ENCODE measurements around the gene ZNF512. TPM values are rescaled to one million over a fixed set of nuclear protein-coding genes. Genes with fewer than 3 reads are reported as not detected.
"Not testable (repeated sequence)": the region's sequence is repeated elsewhere in the genome, so short reads cannot be mapped to it uniquely, and the experiment has no call there.

ZNF512 gene
- total RNA-seq, 3 donors from 2014 or later, result 13.6 to 16.6 (median 16.4) TPM

DNA sequence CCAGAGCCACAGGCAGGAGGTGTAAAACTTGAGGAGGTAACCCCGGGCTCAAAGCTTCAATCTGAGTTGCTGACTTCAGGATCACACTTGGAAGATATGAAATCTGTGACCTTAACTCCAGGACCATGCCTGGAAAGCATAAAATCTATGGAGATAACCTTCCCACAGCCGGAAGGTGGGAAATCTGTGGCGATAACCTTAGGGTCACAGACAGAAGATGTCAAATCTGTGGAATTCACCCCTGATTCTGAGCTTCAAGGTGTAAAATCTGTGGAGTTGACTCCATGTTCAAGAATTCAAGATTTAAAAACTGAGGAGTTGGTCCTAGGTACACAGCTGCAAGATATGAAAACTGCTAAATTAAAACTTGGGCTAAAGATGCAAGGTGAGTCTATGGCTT, 11.6 kb upstream of the ZNF512 start:
- DNase-seq, result no peak
- H3K36me3 Mint-ChIP-seq (ENCODE audit: insufficient read depth), result no peaks in the 10 kb centered on the region
- H3K4me3 Mint-ChIP-seq, result no peak overlapping the region
- no peak for ATAC-seq
- H3K27me3 Mint-ChIP-seq (ENCODE audit: low read depth), result peaks cover 27% of the 10 kb centered on the region
- peaks cover 2% of the 10 kb centered on the region for H3K4me1 Mint-ChIP-seq (ENCODE audit: low read depth)
- H3K9me3 Mint-ChIP-seq, result peaks cover 9% of the 10 kb centered on the region

DNA sequence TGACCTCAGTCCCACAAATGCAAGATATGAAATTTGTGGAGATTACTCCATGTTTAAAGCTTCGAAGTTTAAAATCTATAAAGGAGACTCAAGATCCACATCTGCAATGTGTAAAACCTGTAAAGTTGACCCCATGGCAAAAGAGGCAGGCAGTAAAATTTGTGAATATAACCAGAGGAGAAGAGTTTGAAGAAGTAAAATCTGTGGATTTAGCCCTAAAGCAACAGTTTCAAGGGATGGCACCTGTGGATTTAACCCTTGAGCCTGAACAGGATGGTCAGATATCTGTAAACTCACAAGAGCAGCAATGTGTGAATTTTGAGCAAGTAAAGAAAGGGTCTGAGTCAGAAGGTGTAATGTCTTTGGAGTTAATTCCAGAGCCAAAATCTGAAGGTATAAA, 11.2 kb upstream of the ZNF512 start:
- peaks cover 2% of the 10 kb centered on the region for H3K4me1 Mint-ChIP-seq (ENCODE audit: low read depth)
- peaks cover 24% of the 10 kb centered on the region for H3K27me3 Mint-ChIP-seq (ENCODE audit: low read depth)
- DNase-seq (no peak), ATAC-seq (no peak)
- H3K36me3 Mint-ChIP-seq (ENCODE audit: insufficient read depth), result no peaks in the 10 kb centered on the region
- H3K9me3 Mint-ChIP-seq, result peaks cover 9% of the 10 kb centered on the region
- H3K4me3 Mint-ChIP-seq, result no peak overlapping the region

DNA sequence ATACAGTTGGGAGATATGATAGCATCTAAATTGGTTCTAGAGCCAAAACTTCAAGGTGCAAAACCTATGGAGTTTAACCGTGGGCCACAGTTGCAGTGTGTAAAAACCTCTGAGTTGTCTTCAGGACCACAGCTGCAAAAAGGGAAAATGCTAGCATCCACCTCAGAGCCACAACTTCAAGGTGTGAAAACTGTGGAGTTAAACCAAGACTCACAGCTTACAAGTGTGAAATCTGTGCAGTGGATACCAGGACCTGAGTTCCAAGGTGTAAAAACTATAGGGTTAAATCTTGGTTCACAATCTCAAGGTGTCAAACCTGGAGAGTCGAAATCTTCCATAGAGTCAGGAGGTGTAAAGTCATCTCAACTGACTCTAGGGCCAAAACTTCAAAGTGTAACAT, 10.4 kb upstream of the ZNF512 start:
- H3K4me3 Mint-ChIP-seq, result no peak overlapping the region
- ATAC-seq (peak in 1 of 2 donors; percentile 14), DNase-seq (no peak)
- peaks cover 17% of the 10 kb centered on the region for H3K27me3 Mint-ChIP-seq (ENCODE audit: low read depth)
- peaks cover 9% of the 10 kb centered on the region for H3K9me3 Mint-ChIP-seq
- H3K36me3 Mint-ChIP-seq (ENCODE audit: insufficient read depth), result no peaks in the 10 kb centered on the region
- peaks cover 2% of the 10 kb centered on the region for H3K4me1 Mint-ChIP-seq (ENCODE audit: low read depth)

DNA sequence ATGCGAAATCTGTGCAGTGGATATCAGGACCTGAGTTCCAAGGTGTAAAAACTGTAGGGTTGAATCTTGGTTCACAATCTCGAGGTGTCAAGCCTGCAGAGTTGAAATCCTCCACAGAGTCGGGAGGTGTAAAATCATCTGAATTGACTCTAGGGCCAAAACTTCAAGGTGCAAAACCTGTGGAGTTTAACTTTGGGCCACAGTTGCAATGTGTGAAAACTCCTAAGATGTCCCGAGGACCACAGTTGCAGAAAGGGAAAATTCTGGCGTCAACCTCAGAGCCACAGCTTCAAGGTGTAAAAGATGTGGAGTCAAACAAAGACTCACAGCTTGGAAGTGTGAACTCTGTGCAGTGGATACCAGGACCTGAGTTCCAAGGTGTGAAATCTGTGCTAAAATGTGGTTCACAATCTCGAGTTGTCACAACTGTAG, 9.8 kb upstream of the ZNF512 start:
- H3K9me3 Mint-ChIP-seq, result peaks cover 14% of the 10 kb centered on the region
- DNase-seq, result no peak
- peaks cover 2% of the 10 kb centered on the region for H3K4me1 Mint-ChIP-seq (ENCODE audit: low read depth)
- peaks cover 12% of the 10 kb centered on the region for H3K27me3 Mint-ChIP-seq (ENCODE audit: low read depth)
- H3K4me3 Mint-ChIP-seq, result no peak overlapping the region
- peak in 1 of 2 donors; percentile 43 for ATAC-seq
- H3K36me3 Mint-ChIP-seq (ENCODE audit: insufficient read depth), result no peaks in the 10 kb centered on the region

DNA sequence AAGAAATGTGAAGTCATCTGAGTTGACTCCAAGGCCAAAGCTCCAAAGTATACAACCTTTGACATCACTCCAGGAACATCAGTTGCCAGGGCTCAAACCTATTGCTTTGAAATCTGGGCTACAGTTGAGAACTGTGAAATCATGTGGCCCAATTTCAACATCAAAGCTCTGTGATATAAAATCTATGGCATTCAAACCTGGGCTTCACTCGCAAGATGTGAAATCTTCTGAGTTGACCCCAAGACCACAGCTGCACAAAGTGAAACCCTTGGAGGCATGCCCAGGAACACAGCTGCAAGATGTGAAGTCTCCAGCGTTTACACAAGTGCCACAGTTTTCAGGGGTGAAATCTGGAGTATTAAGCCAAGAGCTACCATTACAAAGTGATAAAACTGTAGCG, 9.4 kb upstream of the ZNF512 start:
- Mint-ChIP-seq H3K36me3 (ENCODE audit: insufficient read depth) (no peaks in the 10 kb centered on the region), H3K9me3 (peaks cover 14% of the 10 kb centered on the region), H3K27me3 (ENCODE audit: low read depth) (peaks cover 8% of the 10 kb centered on the region), H3K4me1 (ENCODE audit: low read depth) (peaks cover 2% of the 10 kb centered on the region), H3K4me3 (no peak overlapping the region)
- ATAC-seq (no peak), DNase-seq (no peak)

DNA sequence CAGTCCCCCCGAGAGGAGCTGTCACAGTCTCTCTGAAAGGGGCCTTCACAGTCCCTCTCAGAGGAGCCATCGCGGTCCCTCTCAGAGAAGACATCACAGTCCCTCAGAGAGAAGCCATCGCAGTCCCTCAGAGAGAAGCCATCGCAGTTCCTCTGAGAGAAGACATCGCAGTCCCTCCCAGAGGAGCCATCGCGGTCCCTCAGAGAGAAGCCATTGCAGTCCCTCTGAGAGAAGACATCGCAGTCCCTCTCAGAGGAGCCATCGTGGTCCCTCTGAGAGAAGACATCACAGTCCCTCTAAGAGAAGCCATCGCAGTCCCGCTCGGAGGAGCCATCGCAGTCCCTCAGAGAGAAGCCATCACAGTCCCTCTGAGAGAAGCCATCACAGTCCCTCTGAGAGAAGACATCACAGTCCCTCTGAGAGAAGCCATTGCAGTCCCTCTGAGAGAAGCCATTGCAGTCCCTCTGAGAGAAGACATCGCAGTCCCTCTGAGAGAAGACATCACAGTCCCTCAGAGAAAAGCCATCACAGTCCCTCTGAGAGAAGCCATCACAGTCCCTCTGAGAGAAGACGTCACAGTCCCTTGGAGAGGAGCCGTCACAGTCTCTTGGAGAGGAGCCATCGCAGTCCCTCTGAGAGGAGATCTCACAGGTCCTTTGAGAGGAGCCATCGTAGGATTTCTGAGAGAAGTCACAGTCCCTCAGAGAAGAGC, 1.3 kb upstream of the ZNF512 start:
- DNase-seq (no peak), ATAC-seq (no peak)
- peaks cover 9% of the 10 kb centered on the region for H3K9me3 Mint-ChIP-seq
- H3K4me1 Mint-ChIP-seq (ENCODE audit: low read depth), result peaks cover 37% of the 10 kb centered on the region
- H3K4me3 Mint-ChIP-seq, result peak overlapping the region; percentile 90
- H3K27me3 Mint-ChIP-seq (ENCODE audit: low read depth), result no peaks in the 10 kb centered on the region
- H3K36me3 Mint-ChIP-seq (ENCODE audit: insufficient read depth), result peaks cover 14% of the 10 kb centered on the region

DNA sequence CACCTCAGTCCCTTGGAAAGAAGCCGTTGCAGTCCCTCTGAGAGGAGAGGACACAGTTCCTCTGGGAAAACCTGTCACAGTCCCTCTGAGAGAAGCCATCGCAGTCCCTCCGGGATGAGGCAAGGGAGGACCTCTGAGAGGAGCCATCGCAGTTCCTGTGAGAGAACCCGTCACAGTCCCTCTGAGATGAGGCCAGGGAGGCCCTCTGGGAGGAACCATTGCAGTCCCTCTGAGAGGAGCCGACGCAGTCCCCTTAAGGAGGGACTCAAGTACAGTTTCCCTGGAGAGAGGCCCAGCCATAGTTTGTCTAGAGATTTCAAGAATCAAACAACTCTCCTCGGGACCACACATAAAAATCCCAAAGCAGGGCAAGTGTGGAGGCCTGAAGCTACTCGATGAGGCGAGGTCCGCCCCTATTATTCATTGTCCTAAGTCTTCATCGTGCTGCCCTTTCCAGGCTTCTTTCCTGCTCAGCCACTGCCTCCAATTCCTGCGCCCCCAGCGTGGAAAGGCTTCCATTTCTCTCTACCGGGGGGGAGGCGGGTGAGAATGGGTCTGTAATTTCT, 630 bp upstream of the ZNF512 start:
- peaks cover 43% of the 10 kb centered on the region for H3K4me1 Mint-ChIP-seq (ENCODE audit: low read depth)
- H3K36me3 Mint-ChIP-seq (ENCODE audit: insufficient read depth), result peaks cover 19% of the 10 kb centered on the region
- peaks cover 9% of the 10 kb centered on the region for H3K9me3 Mint-ChIP-seq
- ATAC-seq (no peak), DNase-seq (no peak)
- peak overlapping the region; percentile 90 for H3K4me3 Mint-ChIP-seq
- H3K27me3 Mint-ChIP-seq (ENCODE audit: low read depth), result no peaks in the 10 kb centered on the region

DNA sequence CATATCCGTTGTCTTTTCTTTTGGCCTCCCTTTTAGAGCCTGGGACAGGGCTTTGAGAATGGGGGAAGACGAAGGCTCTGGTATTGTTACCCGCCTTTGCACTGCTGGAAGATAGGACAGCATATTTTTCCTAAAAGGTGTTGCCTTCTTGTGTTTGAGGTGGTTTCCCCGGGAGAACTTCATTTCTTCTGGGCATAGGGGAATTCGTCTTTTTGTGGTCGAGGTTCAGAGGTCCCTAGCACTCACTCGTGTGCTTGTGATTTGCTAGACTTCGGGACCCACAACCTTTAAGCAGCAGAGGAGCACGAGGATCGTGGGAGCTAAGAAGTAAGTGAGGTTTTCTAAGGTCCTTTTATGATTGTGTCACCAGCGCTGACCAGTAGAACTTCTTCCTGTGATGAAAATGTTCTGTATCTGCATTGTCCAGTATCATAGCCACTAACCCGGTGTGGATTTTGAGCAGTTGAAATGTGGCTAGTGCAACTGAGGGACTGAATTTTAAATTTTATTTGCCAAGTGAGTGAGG, 611 bp downstream of the ZNF512 start:
- Mint-ChIP-seq H3K9me3 (peaks cover 4% of the 10 kb centered on the region), H3K4me3 (peak overlapping the region; percentile 90), H3K36me3 (ENCODE audit: insufficient read depth) (peaks cover 24% of the 10 kb centered on the region), H3K27me3 (ENCODE audit: low read depth) (no peaks in the 10 kb centered on the region), H3K4me1 (ENCODE audit: low read depth) (peaks cover 53% of the 10 kb centered on the region)
- ATAC-seq (peak; percentile 4), DNase-seq (no peak)

DNA sequence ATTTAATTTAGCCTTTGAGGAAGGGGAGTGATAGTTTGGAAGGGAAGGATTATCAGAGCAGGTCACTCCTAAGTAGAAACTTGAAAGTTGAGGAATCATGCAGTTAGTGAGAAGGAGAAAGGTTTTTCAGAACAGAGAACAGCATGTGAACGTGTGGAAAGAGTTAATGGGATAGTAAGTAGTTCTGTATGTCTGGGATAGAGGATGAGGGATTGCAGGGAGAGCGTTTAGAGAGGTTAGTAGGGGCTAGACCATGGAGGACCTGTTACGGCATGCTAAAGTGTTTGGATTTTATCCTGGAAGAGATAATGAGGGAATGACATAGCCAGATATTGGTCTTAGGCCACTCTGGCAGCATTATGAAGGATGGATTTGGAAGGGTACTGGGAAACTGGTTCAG, 1.8 kb downstream of the ZNF512 start:
- Mint-ChIP-seq H3K27me3 (ENCODE audit: low read depth) (no peaks in the 10 kb centered on the region), H3K4me3 (peak overlapping the region; percentile 90), H3K9me3 (peaks cover 2% of the 10 kb centered on the region), H3K4me1 (ENCODE audit: low read depth) (peaks cover 57% of the 10 kb centered on the region), H3K36me3 (ENCODE audit: insufficient read depth) (peaks cover 26% of the 10 kb centered on the region)
- DNase-seq (no peak), ATAC-seq (no peak)

DNA sequence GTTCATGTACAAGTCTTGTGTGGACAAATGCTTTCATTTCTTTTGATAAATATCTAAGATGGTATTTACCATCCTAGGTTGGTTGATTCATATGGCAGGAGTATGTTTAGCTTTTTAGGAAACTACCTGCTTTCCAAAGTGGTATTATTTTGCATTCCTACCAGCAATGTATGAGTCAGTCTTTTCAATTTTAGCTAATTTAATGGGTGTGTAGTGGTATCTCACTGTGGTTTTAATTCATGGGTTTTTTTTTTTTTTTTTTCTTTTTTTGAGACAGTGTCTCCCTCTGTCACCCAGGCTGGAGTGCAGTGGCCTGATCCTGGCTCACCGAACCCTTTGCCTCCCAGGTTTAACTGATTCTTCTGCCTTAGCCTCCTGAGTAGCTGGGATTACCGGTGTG, 4.2 kb downstream of the ZNF512 start:
- peak; percentile 19 to 32 for ATAC-seq
- peaks cover 38% of the 10 kb centered on the region for H3K36me3 Mint-ChIP-seq (ENCODE audit: insufficient read depth)
- peaks cover 66% of the 10 kb centered on the region for H3K4me1 Mint-ChIP-seq (ENCODE audit: low read depth)
- H3K4me3 Mint-ChIP-seq, result peak overlapping the region; percentile 44
- no peak for DNase-seq
- H3K27me3 Mint-ChIP-seq (ENCODE audit: low read depth), result no peaks in the 10 kb centered on the region
- H3K9me3 Mint-ChIP-seq, result peaks cover 15% of the 10 kb centered on the region

DNA sequence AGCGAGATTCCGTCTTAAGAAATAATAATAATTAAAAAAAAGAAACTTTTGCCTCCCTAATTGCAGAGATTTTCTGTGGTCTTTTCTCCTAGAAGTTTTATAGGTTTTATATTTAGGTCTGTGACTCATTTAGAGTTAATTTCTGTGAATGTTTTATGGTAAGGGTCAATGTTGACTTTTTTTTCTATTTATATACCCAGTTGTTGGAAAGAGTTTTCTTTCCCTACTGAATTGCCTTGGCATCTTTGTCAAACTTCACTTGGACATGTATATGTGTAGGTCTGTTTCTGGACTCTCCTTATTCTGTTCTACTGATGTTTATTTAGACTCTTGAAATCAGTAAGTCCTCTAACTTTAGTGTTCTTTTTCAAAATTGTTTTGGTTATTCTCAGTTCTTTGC, 5.5 kb downstream of the ZNF512 start:
- peaks cover 38% of the 10 kb centered on the region for H3K36me3 Mint-ChIP-seq (ENCODE audit: insufficient read depth)
- ATAC-seq, result no peak
- H3K4me1 Mint-ChIP-seq (ENCODE audit: low read depth), result peaks cover 62% of the 10 kb centered on the region
- H3K4me3 Mint-ChIP-seq, result no peak overlapping the region
- H3K9me3 Mint-ChIP-seq, result peaks cover 15% of the 10 kb centered on the region
- no peak for DNase-seq
- H3K27me3 Mint-ChIP-seq (ENCODE audit: low read depth), result no peaks in the 10 kb centered on the region

DNA sequence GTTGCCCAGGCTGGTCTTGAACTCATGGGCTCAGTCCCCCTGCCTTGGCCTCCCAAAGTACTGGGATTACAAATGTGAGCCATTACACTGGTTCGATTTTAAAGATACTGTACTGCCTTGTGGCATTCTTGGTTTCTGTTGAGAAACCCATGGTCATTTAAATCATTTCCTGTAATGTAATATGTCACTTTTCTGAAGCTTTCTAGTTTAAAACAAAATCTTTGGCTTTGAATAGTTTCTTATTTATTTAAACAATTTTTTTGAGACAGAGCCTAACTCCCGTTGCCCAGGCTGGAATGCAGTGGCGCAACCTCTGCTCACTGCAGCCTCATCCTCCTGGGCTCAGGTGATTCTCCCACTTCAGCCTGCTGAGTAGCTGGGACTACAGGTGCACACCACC, 8.9 kb downstream of the ZNF512 start:
- DNase-seq (no peak), ATAC-seq (no peak)
- Mint-ChIP-seq H3K36me3 (ENCODE audit: insufficient read depth) (peaks cover 46% of the 10 kb centered on the region), H3K27me3 (ENCODE audit: low read depth) (no peaks in the 10 kb centered on the region), H3K4me3 (no peak overlapping the region), H3K4me1 (ENCODE audit: low read depth) (peaks cover 42% of the 10 kb centered on the region), H3K9me3 (peaks cover 28% of the 10 kb centered on the region)

DNA sequence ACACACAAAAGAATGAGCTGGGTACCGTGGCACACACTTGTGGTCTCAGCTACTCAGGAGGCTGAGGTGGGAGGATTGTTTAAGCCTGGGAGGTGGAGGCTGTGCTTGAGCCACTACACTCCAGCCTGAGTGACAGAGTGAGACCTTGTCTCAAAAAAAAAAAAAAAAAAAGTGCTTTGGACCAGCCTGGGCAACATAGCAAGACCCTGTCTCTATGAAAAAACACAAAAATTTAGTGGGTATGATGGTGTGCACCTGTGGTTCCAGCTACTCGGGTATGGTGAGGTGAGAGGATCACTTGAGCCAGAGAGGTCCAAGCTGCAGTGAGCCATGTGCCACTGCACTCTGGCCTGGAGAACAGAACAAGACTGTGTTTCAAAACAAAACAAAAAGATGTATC, 10.4 kb downstream of the ZNF512 start:
- H3K27me3 Mint-ChIP-seq (ENCODE audit: low read depth), result no peaks in the 10 kb centered on the region
- ATAC-seq, result no peak
- H3K9me3 Mint-ChIP-seq, result peaks cover 28% of the 10 kb centered on the region
- H3K4me1 Mint-ChIP-seq (ENCODE audit: low read depth), result peaks cover 44% of the 10 kb centered on the region
- no peak for DNase-seq
- no peak overlapping the region for H3K4me3 Mint-ChIP-seq
- peaks cover 49% of the 10 kb centered on the region for H3K36me3 Mint-ChIP-seq (ENCODE audit: insufficient read depth)

DNA sequence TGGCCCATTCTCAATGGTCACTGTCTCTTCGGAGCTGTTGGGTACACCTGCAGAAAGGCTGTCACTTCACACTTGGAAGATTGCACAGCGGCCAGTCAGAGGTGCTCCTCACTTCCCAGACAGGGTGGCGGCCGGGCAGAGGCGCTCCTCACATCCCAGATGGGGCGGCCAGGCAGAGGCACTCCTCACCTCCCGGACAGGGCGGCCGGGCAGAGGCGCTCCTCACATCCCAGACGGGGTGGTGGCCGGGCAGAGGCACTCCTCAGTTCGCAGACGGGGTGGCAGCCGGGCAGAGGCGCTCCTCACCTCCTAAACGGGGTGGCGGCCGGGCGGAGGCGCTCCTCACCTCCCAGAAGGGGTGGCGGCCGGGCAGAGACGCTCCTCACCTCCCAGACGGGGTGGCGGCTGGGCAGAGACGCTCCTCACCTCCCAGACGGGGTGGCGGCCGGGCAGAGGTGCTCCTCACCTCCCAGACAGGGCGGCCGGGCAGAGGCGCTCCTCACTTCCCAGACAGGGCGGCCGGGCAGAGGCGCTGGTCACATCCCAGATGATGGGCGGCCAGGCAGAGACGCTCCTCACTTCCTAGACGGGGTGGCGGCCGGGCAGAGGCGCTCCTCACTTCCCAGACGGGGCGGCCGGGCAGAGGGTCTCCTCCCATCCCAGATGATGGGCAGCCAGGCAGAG, 11.3 kb downstream of the ZNF512 start:
- not testable (repeated sequence) for H3K4me3 Mint-ChIP-seq; DNase-seq; ATAC-seq; H3K27me3 Mint-ChIP-seq (ENCODE audit: low read depth)
- peaks cover 28% of the 10 kb centered on the region for H3K9me3 Mint-ChIP-seq
- H3K36me3 Mint-ChIP-seq (ENCODE audit: insufficient read depth), result peaks cover 49% of the 10 kb centered on the region
- H3K4me1 Mint-ChIP-seq (ENCODE audit: low read depth), result peaks cover 43% of the 10 kb centered on the region

All from activated T-cell treated with anti-CD3 and anti-CD28 coated beads, Interleukin-2, amount 50 U/mL, for 4 hours (primary cell).